ENCODE results near the gene NHS.

The NHS gene

GRCh38 chrX:17767734-17768133 lies 392.7 kb downstream of the NHS start:
- H3K4me3 ChIP-seq (ENCODE audit: low read length): no peak overlapping the region
- no peak for TF ChIP-seq ZNF274 (IDR thresholded peaks at IDR 0.05; ENCODE audit: low read depth, low read length)

DNA sequence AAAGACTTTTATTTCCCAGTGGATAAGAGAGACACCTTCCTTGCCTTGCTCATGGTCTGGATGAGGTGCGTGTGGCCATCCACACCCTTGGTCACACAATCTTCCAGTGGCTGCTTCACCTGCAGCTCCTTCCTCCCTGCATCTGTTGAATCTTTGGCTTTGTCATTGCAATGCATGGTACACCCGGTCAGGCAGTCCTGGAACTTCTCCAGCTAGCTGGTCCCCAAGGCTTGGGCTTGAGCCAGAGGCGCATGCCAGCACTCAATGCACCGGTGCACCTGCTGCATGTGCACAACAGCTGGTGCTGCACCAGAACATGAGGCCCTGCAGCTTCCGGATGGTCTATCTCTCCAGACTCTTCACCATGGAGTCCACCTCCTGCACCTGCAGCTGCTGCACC lies 394.0 kb downstream of the NHS start:
- H3K4me3 ChIP-seq (ENCODE audit: low read length): no peak overlapping the region
- no peak for TF ChIP-seq ZNF274 (IDR thresholded peaks at IDR 0.05; ENCODE audit: low read depth, low read length)

- TF ChIP-seq ZNF274 (IDR thresholded peaks at IDR 0.05; ENCODE audit: low read depth, low read length): no peak
- H3K4me3 ChIP-seq (ENCODE audit: low read length): no peak overlapping the region
Observed at GRCh38 chrX:17769701-17770269, 394.8 kb downstream of the NHS start.

DNA sequence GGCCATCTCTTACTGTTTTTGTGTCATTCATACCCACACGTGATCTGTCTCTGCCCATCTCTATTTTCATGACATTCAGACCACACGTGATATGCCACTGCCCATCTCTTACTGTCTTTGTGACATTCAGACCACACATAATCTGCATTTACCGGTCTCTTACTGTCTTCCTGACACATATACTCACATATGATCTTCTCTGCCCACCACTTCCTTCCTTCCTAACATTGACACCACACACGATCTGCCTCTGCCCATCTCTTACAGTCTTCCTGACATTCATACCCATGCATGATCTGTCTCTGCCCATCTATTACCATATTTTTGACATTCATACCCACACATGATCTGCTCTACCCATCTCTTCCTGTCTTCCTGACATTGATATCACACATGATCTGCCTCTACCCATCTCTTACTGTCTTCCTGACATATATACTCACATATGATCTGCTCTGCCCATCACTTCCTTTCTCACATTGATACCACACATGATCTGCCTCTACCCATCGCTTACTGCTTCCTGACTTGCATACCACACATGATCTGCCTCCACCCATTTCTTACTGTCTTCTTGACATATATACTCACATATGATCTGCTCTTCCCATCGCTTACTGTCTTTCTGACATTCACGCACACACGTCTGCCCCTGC lies 398.3 kb downstream of the NHS start:
- no peak for TF ChIP-seq ZNF274 (IDR thresholded peaks at IDR 0.05; ENCODE audit: low read depth, low read length)
- no peak overlapping the region for H3K4me3 ChIP-seq (ENCODE audit: low read length)

DNA sequence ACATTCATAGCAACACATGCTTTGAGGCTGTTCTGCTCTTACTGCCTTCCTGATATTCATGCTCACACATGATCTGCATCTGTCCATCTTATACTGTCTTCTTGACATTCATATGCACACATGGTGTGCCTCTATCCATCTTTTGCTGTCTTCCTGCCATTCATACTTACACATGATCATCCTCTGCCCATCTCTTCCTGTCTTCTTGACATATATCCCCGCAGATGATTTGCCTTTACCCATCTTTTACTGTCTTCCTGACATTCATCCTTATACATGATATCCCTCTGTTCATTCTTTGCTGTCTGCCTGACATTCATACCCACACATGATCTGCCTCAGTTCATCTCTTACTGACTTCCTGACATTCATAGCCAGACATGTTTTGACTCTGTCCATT lies 399.1 kb downstream of the NHS start:
- no peak for TF ChIP-seq ZNF274 (IDR thresholded peaks at IDR 0.05; ENCODE audit: low read depth, low read length)
- no peak overlapping the region for H3K4me3 ChIP-seq (ENCODE audit: low read length)

GRCh38 chrX:17778997-17779396 lies 404.0 kb downstream of the NHS start:
- no peak overlapping the region for H3K4me3 ChIP-seq (ENCODE audit: low read length)
- TF ChIP-seq ZNF274 (IDR thresholded peaks at IDR 0.05; ENCODE audit: low read depth, low read length): no peak

DNA sequence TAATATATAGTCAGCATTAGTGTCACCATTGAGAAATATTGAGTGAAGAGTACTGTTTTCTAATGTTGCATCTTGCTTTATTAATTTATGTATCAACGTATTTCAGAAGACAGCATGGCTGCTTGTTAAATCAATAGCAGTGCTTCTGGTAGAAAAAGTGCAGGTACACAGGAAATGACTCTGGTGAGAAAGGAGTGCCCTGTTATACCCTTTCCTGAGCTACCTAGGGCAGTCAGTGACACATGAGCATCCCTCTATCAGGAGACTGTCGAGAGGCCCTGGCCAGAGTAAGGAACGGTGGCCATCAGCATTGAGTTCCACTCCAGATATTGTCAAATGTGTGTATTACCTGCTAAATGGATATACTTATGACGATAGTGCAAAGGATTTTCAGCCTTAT lies 404.4 kb downstream of the NHS start:
- H3K4me3 ChIP-seq (ENCODE audit: low read length): no peak overlapping the region
- no peak for TF ChIP-seq ZNF274 (IDR thresholded peaks at IDR 0.05; ENCODE audit: low read depth, low read length)
